Measurements from ENCODE around the gene KLF13. TPM values are rescaled to one million over a fixed set of nuclear protein-coding genes. Genes with fewer than 3 reads are reported as not detected.

KLF13 gene
- total RNA-seq, 1 experiment from 2014 or later: 78.6 TPM

DNA sequence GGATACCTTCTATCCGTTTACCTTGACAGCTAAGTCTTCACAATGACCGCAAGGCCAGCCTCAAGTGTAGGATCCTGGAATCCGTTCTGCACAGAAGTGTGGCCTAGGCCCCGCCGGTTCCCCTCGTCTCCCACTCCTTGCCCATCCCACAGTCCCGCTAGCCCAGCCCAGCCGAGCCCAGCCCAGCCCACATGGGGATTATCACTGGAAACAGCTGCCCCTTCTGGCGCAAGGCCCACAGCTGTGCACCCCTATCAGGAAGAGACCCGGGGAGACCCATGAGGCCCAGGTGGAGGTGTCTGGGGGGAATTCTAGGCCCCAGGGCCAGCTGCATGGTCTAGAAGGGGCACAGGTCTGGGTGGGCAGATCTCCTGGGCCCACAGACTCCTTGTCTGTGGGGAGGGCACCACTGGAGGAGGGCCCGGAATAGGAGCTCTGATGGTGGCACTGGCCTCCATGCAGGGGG, 27.9 kb upstream of the KLF13 start:
- Histone ChIP-seq H3K36me3 (ENCODE audit: control insufficient read depth, insufficient read depth, low read length) (no peaks in the 10 kb centered on the region), H3K4me1 (ENCODE audit: control insufficient read depth, insufficient read depth, low read length) (peaks cover 18% of the 10 kb centered on the region), H3K27ac (ENCODE audit: low read length) (peak overlapping the region; percentile 42), H3K9me3 (ENCODE audit: control insufficient read depth, insufficient read depth, low read depth, low read length) (no peaks in the 10 kb centered on the region), H3K27me3 (ENCODE audit: control insufficient read depth, insufficient read depth, low read length) (no peaks in the 10 kb centered on the region), H3K4me3 (ENCODE audit: low read depth in 2 of 2, low read length in 2 of 2) (no peak overlapping the region)
- in situ Hi-C loops (cut with HindIII; ENCODE audit: low pct_unique_long_range_greater_than_20kb, low sequenced_read_pairs): no loop called here
- intact Hi-C loops (cut with micrococcal nuclease; ENCODE audit: unreplicated experiment): no loop called here
- ATAC-seq (no peak), DNase-seq (ENCODE audit: low read depth, low spot score) (no peak)
- CTCF ChIA-PET: no interaction called here
- BruUV-seq (replicated peaks): no TSS peak
- TF ChIP-seq POLR2AphosphoS5 (IDR thresholded peaks at IDR 0.05; ENCODE audit: low read depth, low read length): no peak
- no peak for TF ChIP-seq REST (IDR thresholded peaks at IDR 0.05; ENCODE audit: insufficient read depth in 1 of 2, low read depth in 2 of 2, low read length in 1 of 2)
- no peak for TF ChIP-seq SIN3A (IDR thresholded peaks at IDR 0.05; ENCODE audit: borderline replicate concordance, insufficient read depth, low read depth, low read length)
- no peak for TF ChIP-seq TCF7L2 (IDR thresholded peaks at IDR 0.05; ENCODE audit: low read depth, low read length)
- no peak for TF ChIP-seq CTCF (IDR thresholded peaks at IDR 0.05)
- POLR2A ChIA-PET: no interaction called here

DNA sequence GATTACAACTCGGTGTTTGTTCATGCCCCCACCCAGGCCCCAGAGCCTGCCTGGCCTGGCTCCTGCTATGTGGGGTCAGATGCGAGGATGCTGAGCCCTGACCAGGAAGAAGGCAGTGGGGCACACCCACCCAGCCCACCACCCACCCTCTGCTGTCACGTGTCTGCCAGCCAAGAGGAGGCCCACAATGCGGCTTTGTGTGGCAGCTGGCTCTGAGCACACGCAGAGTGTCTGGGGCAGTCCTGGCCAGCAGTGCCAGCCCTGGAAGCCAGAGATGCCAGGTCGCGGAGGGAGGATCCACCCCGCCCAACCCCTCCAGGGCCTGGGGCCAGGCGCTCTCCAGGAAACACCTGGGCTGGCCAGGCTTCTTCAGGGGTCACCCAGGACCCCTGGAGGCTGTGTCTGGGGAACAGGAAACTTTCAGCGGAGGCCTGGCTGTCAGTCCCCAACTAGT, 26.4 kb upstream of the KLF13 start:
- H3K27me3 ChIP-seq (ENCODE audit: control insufficient read depth, insufficient read depth, low read length): no peaks in the 10 kb centered on the region
- peaks cover 18% of the 10 kb centered on the region for H3K4me1 ChIP-seq (ENCODE audit: control insufficient read depth, insufficient read depth, low read length)
- ATAC-seq: no peak
- ChIA-PET CTCF (no interaction called here), POLR2A (no interaction called here)
- TF ChIP-seq REST (IDR thresholded peaks at IDR 0.05; ENCODE audit: insufficient read depth in 1 of 2, low read depth in 2 of 2, low read length in 1 of 2): no peak
- no peak for TF ChIP-seq TCF7L2 (IDR thresholded peaks at IDR 0.05; ENCODE audit: low read depth, low read length)
- no peak for TF ChIP-seq SIN3A (IDR thresholded peaks at IDR 0.05; ENCODE audit: borderline replicate concordance, insufficient read depth, low read depth, low read length)
- TF ChIP-seq POLR2AphosphoS5 (IDR thresholded peaks at IDR 0.05; ENCODE audit: low read depth, low read length): no peak
- no peak for TF ChIP-seq CTCF (IDR thresholded peaks at IDR 0.05)
- peak overlapping the region; percentile 44; the same call in 1 of the 2 replicates for H3K27ac ChIP-seq (ENCODE audit: low read length)
- in situ Hi-C loops (cut with HindIII; ENCODE audit: low pct_unique_long_range_greater_than_20kb, low sequenced_read_pairs): no loop called here
- no peak overlapping the region for H3K4me3 ChIP-seq (ENCODE audit: low read depth in 2 of 2, low read length in 2 of 2)
- no peaks in the 10 kb centered on the region for H3K9me3 ChIP-seq (ENCODE audit: control insufficient read depth, insufficient read depth, low read depth, low read length)
- intact Hi-C loops (cut with micrococcal nuclease; ENCODE audit: unreplicated experiment): no loop called here
- no TSS peak for BruUV-seq (replicated peaks)
- no peak for DNase-seq (ENCODE audit: low read depth, low spot score)
- H3K36me3 ChIP-seq (ENCODE audit: control insufficient read depth, insufficient read depth, low read length): no peaks in the 10 kb centered on the region
